Measurements from ENCODE around the gene HNMT. TPM values are rescaled to one million over a fixed set of nuclear protein-coding genes. Genes with fewer than 3 reads are reported as not detected.

HNMT gene
- total and polyA plus RNA-seq, 2 of the 8 experiments (the other 6 are each of a cell fraction or from before 2014, with no cell fraction given) = 1.6 to 3.6 TPM

DNA sequence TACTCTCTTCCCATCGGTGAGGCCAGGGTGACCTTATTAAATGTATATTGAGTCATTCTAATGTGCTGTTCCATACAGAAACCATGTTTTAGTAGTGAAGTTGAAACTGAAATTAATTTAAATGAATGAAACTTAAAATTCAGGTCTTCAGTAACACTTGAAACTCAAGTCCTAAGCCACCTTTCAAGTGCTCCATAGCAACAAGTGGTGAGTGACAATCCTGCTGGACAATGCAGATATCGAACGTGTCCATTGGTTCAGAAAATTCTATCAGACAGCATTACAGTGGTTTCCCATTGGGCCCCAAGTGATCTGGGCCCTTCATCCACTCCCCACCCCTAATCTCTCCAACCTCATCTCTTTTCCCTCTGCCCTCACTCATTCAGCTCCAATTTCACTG lies 48.7 kb downstream of the HNMT start:
- no peaks in the 10 kb centered on the region for H4K20me1 ChIP-seq (replicated peaks in 1 of 2; ENCODE audit: control insufficient read depth in 1 of 2, insufficient read depth in 2 of 2, low read length in 2 of 2)
- H3K23ac ChIP-seq (ENCODE audit: insufficient read length) = no peak overlapping the region
- no peak overlapping the region for H2BK15ac ChIP-seq (ENCODE audit: low read length)
- no peak overlapping the region for H3K4me3 ChIP-seq (ENCODE audit: extremely low read depth in 1 of 4, insufficient read depth in 2 of 4, low read depth in 3 of 4, low read length in 4 of 4)
- H3K9me3 ChIP-seq (ENCODE audit: insufficient read depth in 2 of 2, low read depth in 1 of 2, low read length in 1 of 2) = no peaks in the 10 kb centered on the region
- no peak for DNase-seq (ENCODE audit: low read depth in 1 of 2, low spot score in 2 of 2)
- 92% methylated on average over 3 of the region's 3 CpGs; no CpG with 5 or more reads in 1 of the 2 experiments for WGBS, 2 experiments (ENCODE audit: extremely low coverage in 1 of 2, insufficient coverage in 1 of 2, insufficient read length in 1 of 2, insufficient replicate concordance in 2 of 2, low coverage in 1 of 2, low lambda C conversion rate in 2 of 2, missing lambda C conversion rate in 1 of 2)
- no peak overlapping the region for H3K14ac ChIP-seq (ENCODE audit: insufficient read length)
- H3K4me1 ChIP-seq (replicated peaks in 1 of 4; ENCODE audit: control insufficient read depth in 3 of 4, insufficient read depth in 4 of 4, low read length in 3 of 4) = no peaks in the 10 kb centered on the region
- no peak overlapping the region for H3K18ac ChIP-seq (ENCODE audit: extremely low read depth, low read length)
- no peak overlapping the region for H2BK5ac ChIP-seq (ENCODE audit: low read depth, low read length)
- no peak overlapping the region; the same call in 1 of the 2 replicates for H4K8ac ChIP-seq (ENCODE audit: extremely low read depth, insufficient read depth, low read length)
- H3K79me1 ChIP-seq (ENCODE audit: low read depth, low read length) = no peaks in the 10 kb centered on the region
- H3K79me2 ChIP-seq (ENCODE audit: control insufficient read depth in 1 of 2, insufficient read depth in 2 of 2, low read length in 2 of 2) = no peaks in the 10 kb centered on the region
- no peak overlapping the region for H4K5ac ChIP-seq (ENCODE audit: insufficient read length, low read depth, low read length)
- ChIA-PET CTCF (ENCODE audit: partially characterized antibody) (interaction anchor here (1.6 to 1.9 kb wide), 2 partner anchors 12 to 31 kb away, joined by 3 to 4 read pairs; no protein-coding TSS in a partner anchor), POLR2A (ENCODE audit: partially characterized antibody) (no interaction called here)
- no peaks in the 10 kb centered on the region for H3K23me2 ChIP-seq (ENCODE audit: low read depth, low read length)
- H3K4me2 ChIP-seq (ENCODE audit: insufficient read depth in 1 of 2, low read depth in 2 of 2, low read length in 2 of 2) = no peak overlapping the region
- H3K4ac ChIP-seq (replicated peaks; ENCODE audit: insufficient read length, low read depth, low read length) = no peak overlapping the region
- H3K9ac ChIP-seq (replicated peaks in 1 of 4; ENCODE audit: extremely low read depth in 1 of 4, low read depth in 3 of 4, low read length in 3 of 4) = no peak overlapping the region
- no peak overlapping the region for H2AFZ ChIP-seq (ENCODE audit: low read length)
- H2BK120ac ChIP-seq (replicated peaks; ENCODE audit: low read depth, low read length) = no peak overlapping the region
- no peak for FAIRE-seq
- no peak overlapping the region for H3K27ac ChIP-seq (ENCODE audit: low read depth, low read length)
- no peak overlapping the region for H4K91ac ChIP-seq (replicated peaks; ENCODE audit: insufficient read length, low read length)
- H2BK12ac ChIP-seq (ENCODE audit: low read depth, low read length) = no peak overlapping the region
- H2BK20ac ChIP-seq (ENCODE audit: low read length) = no peak overlapping the region
- no peaks in the 10 kb centered on the region for H3K36me3 ChIP-seq (ENCODE audit: control insufficient read depth in 2 of 4, insufficient read depth in 4 of 4, low read length in 3 of 4)
- no peak overlapping the region for H3K56ac ChIP-seq (replicated peaks; ENCODE audit: insufficient read length, low read depth, low read length)
- H3K27me3 ChIP-seq (replicated peaks in 1 of 4; ENCODE audit: control insufficient read depth in 3 of 4, extremely low read depth in 1 of 4, insufficient read depth in 3 of 4, low read length in 3 of 4) = peaks cover 0 to 1% (median 0%) of the 10 kb centered on the region in 4 experiments; a peak in 1 of 7 replicates
- H2AK5ac ChIP-seq (ENCODE audit: low read depth, low read length) = no peak overlapping the region
- TF ChIP-seq KDM1A (IDR thresholded peaks at IDR 0.05; ENCODE audit: borderline replicate concordance, low read length) (no peak), SP2 (IDR thresholded peaks at IDR 0.05; ENCODE audit: low read length) (no peak), CEBPB (IDR thresholded peaks at IDR 0.05; ENCODE audit: low read depth, low read length) (no peak), CBX8 (IDR thresholded peaks at IDR 0.05; ENCODE audit: borderline replicate concordance, low read depth, low read length) (no peak), KDM4A (IDR thresholded peaks at IDR 0.05; ENCODE audit: low read depth, low read length, severe bottlenecking) (no peak), KDM5A (IDR thresholded peaks at IDR 0.05; ENCODE audit: low read length) (no peak), HDAC6 (IDR thresholded peaks at IDR 0.05; ENCODE audit: low read depth, low read length) (no peak), POLR2A (IDR thresholded peaks at IDR 0.05; ENCODE audit: control extremely low read depth in 1 of 2, low read depth in 2 of 2, low read length in 2 of 2) (no peak), GTF2F1 (IDR thresholded peaks at IDR 0.05; ENCODE audit: borderline replicate concordance, low read depth, low read length) (no peak), ASH2L (IDR thresholded peaks at IDR 0.05; ENCODE audit: low read length) (no peak), RNF2 (IDR thresholded peaks at IDR 0.05; ENCODE audit: borderline replicate concordance, low read depth, low read length, missing control alignments, poor library complexity, severe bottlenecking) (no peak)
- TF ChIP-seq, protein P1, sequence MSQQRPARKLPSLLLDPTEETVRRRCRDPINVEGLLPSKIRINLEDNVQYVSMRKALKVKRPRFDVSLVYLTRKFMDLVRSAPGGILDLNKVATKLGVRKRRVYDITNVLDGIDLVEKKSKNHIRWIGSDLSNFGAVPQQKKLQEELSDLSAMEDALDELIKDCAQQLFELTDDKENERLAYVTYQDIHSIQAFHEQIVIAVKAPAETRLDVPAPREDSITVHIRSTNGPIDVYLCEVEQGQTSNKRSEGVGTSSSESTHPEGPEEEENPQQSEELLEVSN (IDR thresholded peaks at IDR 0.05) = no peak
- TF ChIP-seq, protein P2, sequence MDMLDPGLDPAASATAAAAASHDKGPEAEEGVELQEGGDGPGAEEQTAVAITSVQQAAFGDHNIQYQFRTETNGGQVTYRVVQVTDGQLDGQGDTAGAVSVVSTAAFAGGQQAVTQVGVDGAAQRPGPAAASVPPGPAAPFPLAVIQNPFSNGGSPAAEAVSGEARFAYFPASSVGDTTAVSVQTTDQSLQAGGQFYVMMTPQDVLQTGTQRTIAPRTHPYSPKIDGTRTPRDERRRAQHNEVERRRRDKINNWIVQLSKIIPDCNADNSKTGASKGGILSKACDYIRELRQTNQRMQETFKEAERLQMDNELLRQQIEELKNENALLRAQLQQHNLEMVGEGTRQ (IDR thresholded peaks at IDR 0.05; ENCODE audit: low read length) = no peak
